Epithelial cell of esophagus (primary cell): ENCODE results near the gene MT1A.

Experiments
- DNase-seq: peaks from one replicate; pipeline ENCODE4 v3.0.0; 2010; ENCODE audit warnings: low read depth
- H3K4me3 ChIP-seq: 2 replicates; pipeline ENCODE4 v1.5.1; 2011; ENCODE audit warnings: mild to moderate bottlenecking, low read length, control low read depth
- CTCF ChIP-seq: IDR thresholded peaks from 2 replicates; pipeline ENCODE4 v1.5.1; 2011; ENCODE audit warnings: low read depth, mild to moderate bottlenecking, low read length, control low read depth, inconsistent platforms; ENCODE audit not compliant: insufficient read depth; ENCODE audit errors: missing control alignments

The MT1A gene

DNA sequence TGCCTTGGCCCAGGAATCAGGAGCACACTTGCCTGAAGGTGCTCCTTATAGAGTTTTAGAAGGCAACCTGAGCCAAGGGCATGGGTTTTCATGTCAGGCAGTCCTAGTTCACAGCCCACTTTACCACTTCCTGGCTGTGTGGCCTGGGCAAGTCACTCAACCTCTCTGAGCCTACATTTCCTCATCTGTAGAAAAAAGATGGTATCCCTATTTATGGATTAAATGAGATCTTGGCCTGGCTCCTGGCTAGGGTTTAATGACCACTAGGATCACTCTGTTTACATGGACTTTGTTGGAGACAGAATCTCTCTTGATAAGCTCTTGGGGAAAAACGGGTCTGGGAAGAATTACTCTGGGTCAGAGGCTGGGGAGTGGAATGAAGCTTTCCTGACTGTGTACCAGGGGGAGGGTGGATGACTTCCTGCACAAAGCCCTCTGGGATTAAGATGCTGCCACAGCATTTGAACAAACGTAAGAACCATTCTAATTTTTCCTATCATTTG, 27.8 kb upstream of the MT1A start:
- H3K4me3 ChIP-seq: no peak overlapping the region
- DNase-seq: no peak
- TF ChIP-seq CTCF: no peak

DNA sequence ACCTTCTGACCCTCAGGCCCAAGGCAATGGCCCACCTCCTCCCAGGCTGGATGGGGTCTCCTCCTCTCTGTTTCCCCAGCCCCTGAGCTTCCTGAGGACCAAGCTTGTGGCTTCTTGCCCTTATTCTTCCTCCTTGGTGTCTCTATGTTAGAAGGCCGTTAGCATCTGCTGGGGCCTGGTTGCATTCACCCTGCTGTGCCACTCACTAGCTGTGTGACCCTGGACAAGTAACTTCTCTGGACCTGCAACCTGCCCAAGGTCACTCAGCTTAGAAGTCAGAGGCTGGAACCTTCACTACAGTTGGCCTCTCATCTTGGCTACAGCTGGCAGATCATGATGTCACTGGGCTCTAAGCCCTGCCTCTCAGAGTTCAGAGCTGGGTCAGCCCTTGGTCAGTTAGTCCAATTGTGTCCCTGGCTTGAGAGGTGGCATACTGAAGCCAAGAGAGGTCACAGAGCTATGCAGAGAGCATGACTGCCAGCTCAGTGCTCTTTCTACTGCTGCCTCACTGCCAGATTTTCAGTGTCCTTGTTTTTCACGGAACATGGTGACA, 27.1 kb upstream of the MT1A start:
- no peak for TF ChIP-seq CTCF
- no peak overlapping the region for H3K4me3 ChIP-seq
- no peak for DNase-seq

DNA sequence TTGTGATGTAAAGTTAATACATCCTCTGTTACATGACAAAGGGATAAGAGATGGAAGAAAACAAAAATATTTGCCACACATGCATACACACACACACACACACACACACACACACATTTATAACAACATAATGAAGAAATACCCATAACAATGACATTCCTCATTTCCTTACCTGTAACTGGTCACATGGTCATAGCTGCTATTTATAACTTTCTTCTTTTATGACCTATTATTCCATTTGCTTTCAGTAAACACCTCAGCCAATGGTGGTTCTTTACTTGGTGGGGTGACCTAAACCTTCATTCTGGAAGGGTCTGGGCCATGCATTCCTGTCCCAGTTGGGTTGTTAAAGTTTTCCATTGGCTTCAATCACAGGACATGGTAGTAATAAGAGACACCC, 24.8 kb upstream of the MT1A start:
- peak; percentile 60 for DNase-seq
- TF ChIP-seq CTCF: no peak
- no peak overlapping the region for H3K4me3 ChIP-seq

DNA sequence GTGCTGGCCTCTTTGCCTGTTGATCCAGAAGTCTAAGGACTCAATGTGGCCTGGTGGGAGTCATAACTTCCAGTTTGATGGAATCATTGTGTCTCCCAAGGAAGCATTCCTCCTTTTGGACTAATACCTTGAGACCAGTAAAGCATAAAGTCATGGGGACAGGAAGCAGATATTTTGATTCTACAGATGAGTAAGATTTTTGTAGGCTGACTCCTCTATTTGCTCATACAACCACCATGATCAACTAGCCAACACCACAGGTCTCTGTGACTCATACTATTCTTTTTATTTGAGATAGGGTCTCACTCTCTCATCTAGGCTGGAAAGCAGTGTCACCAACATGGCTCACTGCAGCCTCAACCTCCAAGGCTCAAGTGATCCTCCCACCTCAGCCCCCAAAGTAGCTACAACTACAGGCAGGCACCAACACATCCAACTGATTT, 23.9 kb upstream of the MT1A start:
- no peak for TF ChIP-seq CTCF
- DNase-seq: peak; percentile 80

GRCh38 chr16:56615353-56615752, 23.1 kb upstream of the MT1A start:
- DNase-seq: peak; percentile 83
- TF ChIP-seq CTCF: no peak
- H3K4me3 ChIP-seq: no peak overlapping the region

More for the DNA sequence above, 23.9 kb upstream of the MT1A start:
- H3K4me3 ChIP-seq: no peak overlapping the region

DNA sequence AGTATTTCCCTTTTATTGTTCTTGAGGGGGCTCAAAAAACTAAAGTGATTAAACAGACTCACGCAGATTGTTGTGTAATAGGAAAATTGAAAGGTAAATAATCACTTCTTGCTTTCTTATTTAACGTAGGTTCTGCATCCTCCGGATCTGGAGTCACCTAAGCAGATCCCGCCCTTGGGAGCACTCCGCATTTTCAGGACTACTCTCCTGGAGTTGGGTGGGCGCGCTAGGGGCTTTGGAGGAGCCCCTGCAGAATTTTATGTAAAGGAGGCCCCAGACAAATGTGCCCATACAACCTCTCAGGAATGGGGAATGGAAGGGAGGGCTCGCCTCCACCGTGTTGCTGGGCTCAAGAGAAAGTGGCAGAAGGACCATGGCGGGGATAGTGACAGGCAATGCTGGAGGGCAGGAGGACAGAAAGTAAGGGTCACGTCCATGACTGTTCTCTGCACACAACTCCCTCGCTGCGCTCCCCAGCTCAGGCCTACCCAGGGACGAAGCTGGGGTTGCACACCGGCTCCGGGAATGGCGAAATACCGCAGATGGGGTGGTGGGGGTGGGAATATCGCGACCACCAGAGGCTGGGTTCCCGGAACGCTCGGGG, 21.8 kb upstream of the MT1A start:
- H3K4me3 ChIP-seq: no peak overlapping the region
- TF ChIP-seq CTCF: no peak
- DNase-seq: no peak
